ENCODE data around the gene SLC2A5. TPM values are rescaled to one million over a fixed set of nuclear protein-coding genes. Genes with fewer than 3 reads are reported as not detected.

The SLC2A5 gene
- total RNA-seq, 1 donor from 2014 or later: not detected

Other genes starting within 250 kb of the SLC2A5 start
- 2,385 and 2,702 TPM in 2 replicates for gene ENO1, start 190.9 kb downstream of the SLC2A5 start, total RNA-seq
- gene CA6, start 123.8 kb downstream of the SLC2A5 start, total RNA-seq: not detected in 2 replicates
- not detected in 2 replicates for gene SLC2A7, start 43.2 kb downstream of the SLC2A5 start, total RNA-seq
- 3.0 and 3.8 TPM in 2 replicates for gene GPR157, start 59.5 kb upstream of the SLC2A5 start, total RNA-seq
- 6.2 and 23.2 TPM in 2 replicates for gene H6PD, start 165.1 kb upstream of the SLC2A5 start, total RNA-seq
- gene SPSB1, start 223.3 kb upstream of the SLC2A5 start, total RNA-seq: 18.9 and 20.6 TPM in 2 replicates